Measurements from ENCODE around the gene PLCD4. TPM values are rescaled to one million over a fixed set of nuclear protein-coding genes. Genes with fewer than 3 reads are reported as not detected.
A peak's percentile ranks its signal among the peaks of the same experiment; 100 is the strongest.

PLCD4 gene
- total RNA-seq, 2 experiments from 2014 or later = 0.34 to 0.49 TPM

GRCh38 chr2:218659988-218660358 lies 52.3 kb downstream of the PLCD4 start:
- Mint-ChIP-seq H3K27me3 (no peaks in the 10 kb centered on the region), H3K4me3 (peak overlapping the region; percentile 92), H3K36me3 (ENCODE audit: low read depth) (peaks cover 59% of the 10 kb centered on the region), H3K9me3 (no peaks in the 10 kb centered on the region), H3K27ac (peak overlapping the region; percentile 92), H3K4me1 (ENCODE audit: low read depth) (peaks cover 29% of the 10 kb centered on the region)
- ChIA-PET CTCF (interaction anchor here (0.8 to 5.7 kb wide), 14 partner anchors 10 to 237 kb away, joined by 3 to 57 read pairs (median 4); partner anchors contain the start of genes RNF25, STK36 and TTLL4), POLR2A (interaction anchor here (0.6 to 5.3 kb wide), 14 partner anchors 9 to 570 kb away, joined by 3 to 61 read pairs (median 5); partner anchors contain the start of genes ANKZF1, ATG9A, CTDSP1 and RNF25)
- intact Hi-C loops (cut with micrococcal nuclease) = no loop called here
- DNase-seq (no peak), ATAC-seq (no peak)
- TF ChIP-seq CTCF (IDR thresholded peaks at IDR 0.05) = no peak

- DNase-seq (no peak), ATAC-seq (no peak)
- intact Hi-C loops (cut with micrococcal nuclease) = no loop called here
- H3K4me3 Mint-ChIP-seq = no peak overlapping the region
- H3K27ac Mint-ChIP-seq = peak overlapping the region; percentile 17
- no peaks in the 10 kb centered on the region for H3K9me3 Mint-ChIP-seq
- no peaks in the 10 kb centered on the region for H3K27me3 Mint-ChIP-seq
- TF ChIP-seq CTCF (IDR thresholded peaks at IDR 0.05) = no peak
- ChIA-PET POLR2A (interaction anchor here (1.1 to 5.3 kb wide), 2 partner anchors 10 to 14 kb away, joined by 3 to 61 read pairs; partner anchors contain the start of genes RNF25 and STK36), CTCF (interaction anchor here (1.5 to 5.7 kb wide), 3 partner anchors 9 to 236 kb away, joined by 5 to 57 read pairs (median 6); partner anchors contain the start of genes RNF25 and STK36)
- peaks cover 59% of the 10 kb centered on the region for H3K36me3 Mint-ChIP-seq (ENCODE audit: low read depth)
- H3K4me1 Mint-ChIP-seq (ENCODE audit: low read depth) = peaks cover 22% of the 10 kb centered on the region
Measured at GRCh38 chr2:218662377-218662776, 54.7 kb downstream of the PLCD4 start.

- no peak overlapping the region for H3K4me3 Mint-ChIP-seq
- H3K27me3 Mint-ChIP-seq = no peaks in the 10 kb centered on the region
- DNase-seq = no peak
- intact Hi-C loops (cut with micrococcal nuclease) = no loop called here
- peak overlapping the region; percentile 17 for H3K27ac Mint-ChIP-seq
- CTCF ChIA-PET = interaction anchor here (0.9 kb wide), 1 partner anchor 8 kb away, joined by 3 read pairs; the partner anchor contains the start of gene RNF25
- peaks cover 19% of the 10 kb centered on the region for H3K4me1 Mint-ChIP-seq (ENCODE audit: low read depth)
- no peaks in the 10 kb centered on the region for H3K9me3 Mint-ChIP-seq
- H3K36me3 Mint-ChIP-seq (ENCODE audit: low read depth) = peaks cover 58% of the 10 kb centered on the region
- TF ChIP-seq CTCF (IDR thresholded peaks at IDR 0.05) = no peak
- POLR2A ChIA-PET = no interaction called here
- ATAC-seq = no peak
Measured at GRCh38 chr2:218662827-218663226, 55.1 kb downstream of the PLCD4 start.

GRCh38 chr2:218663901-218664300 lies 56.2 kb downstream of the PLCD4 start:
- no peak for TF ChIP-seq CTCF (IDR thresholded peaks at IDR 0.05)
- no peak overlapping the region for H3K4me3 Mint-ChIP-seq
- CTCF ChIA-PET = interaction anchor here (0.6 to 1.1 kb wide), 3 partner anchors 7 to 234 kb away, joined by 3 read pairs; partner anchors contain the start of gene RNF25
- no peaks in the 10 kb centered on the region for H3K9me3 Mint-ChIP-seq
- no peak for DNase-seq
- no peak for ATAC-seq
- H3K36me3 Mint-ChIP-seq (ENCODE audit: low read depth) = peaks cover 54% of the 10 kb centered on the region
- H3K27ac Mint-ChIP-seq = no peak overlapping the region
- H3K4me1 Mint-ChIP-seq (ENCODE audit: low read depth) = peaks cover 14% of the 10 kb centered on the region
- intact Hi-C loops (cut with micrococcal nuclease) = no loop called here
- POLR2A ChIA-PET = no interaction called here
- H3K27me3 Mint-ChIP-seq = no peaks in the 10 kb centered on the region

- no peak for TF ChIP-seq CTCF (IDR thresholded peaks at IDR 0.05)
- Mint-ChIP-seq H3K4me1 (ENCODE audit: low read depth) (peaks cover 16% of the 10 kb centered on the region), H3K4me3 (no peak overlapping the region), H3K9me3 (no peaks in the 10 kb centered on the region), H3K27me3 (no peaks in the 10 kb centered on the region), H3K36me3 (ENCODE audit: low read depth) (peaks cover 50% of the 10 kb centered on the region), H3K27ac (no peak overlapping the region)
- ChIA-PET POLR2A (no interaction called here), CTCF (no interaction called here)
- intact Hi-C loops (cut with micrococcal nuclease) = no loop called here
- DNase-seq = no peak
- ATAC-seq = no peak
Measured at GRCh38 chr2:218664653-218665052, 57.0 kb downstream of the PLCD4 start.

All from activated CD8-positive, alpha-beta T cell treated with anti-CD3 and anti-CD28 coated beads for 36 hours (primary cell).